HG02623 (cell line): Measurements from ENCODE around the gene ARID1B.

ENCODE experiments used
- ATAC-seq: cut with Tn5 transposase; IDR thresholded peaks from one replicate; pipeline ENCODE4 v1.9.1; 2021; ENCODE audit warnings: moderate library complexity; ENCODE audit not compliant: unreplicated experiment

Gene ARID1B

DNA sequence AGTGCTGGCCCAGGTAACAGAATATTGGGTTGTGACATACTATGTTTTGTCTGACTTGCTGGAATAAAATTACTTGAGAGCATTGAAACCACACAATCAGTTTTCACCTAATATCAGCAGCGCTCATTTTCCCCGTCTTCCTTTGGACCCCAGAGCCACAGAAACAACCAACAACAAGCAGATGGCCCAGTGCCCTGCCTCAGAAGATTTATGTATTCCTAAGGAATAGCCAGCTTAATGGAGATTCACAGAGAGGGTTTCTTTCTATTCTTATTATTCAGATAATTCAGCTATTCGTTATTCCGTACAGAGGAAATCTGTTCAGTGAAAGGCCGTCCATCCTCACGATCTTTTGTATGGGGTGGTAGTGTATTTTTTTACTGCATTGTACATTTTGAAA is 391.3 kb downstream of the ARID1B start:
- no peak for ATAC-seq

DNA sequence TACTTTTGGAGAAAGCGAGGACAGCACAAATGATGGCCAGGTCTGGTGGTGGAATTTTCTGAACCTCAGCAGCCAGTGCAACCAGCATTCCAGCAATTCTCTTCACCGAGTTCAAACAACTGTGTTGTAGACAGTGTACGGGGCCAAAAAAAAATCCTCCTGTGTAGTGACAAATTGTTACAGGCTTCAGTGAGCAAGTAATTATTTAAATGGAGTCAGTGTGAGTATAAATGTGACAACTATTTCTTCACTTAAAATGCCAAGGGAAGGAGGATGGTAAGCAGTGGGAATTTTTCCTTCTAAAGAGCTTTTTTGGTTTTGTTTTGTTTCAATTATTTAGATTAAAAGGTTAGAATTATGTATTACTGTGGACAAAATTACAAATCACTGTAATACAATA is 392.0 kb downstream of the ARID1B start:
- ATAC-seq = no peak

DNA sequence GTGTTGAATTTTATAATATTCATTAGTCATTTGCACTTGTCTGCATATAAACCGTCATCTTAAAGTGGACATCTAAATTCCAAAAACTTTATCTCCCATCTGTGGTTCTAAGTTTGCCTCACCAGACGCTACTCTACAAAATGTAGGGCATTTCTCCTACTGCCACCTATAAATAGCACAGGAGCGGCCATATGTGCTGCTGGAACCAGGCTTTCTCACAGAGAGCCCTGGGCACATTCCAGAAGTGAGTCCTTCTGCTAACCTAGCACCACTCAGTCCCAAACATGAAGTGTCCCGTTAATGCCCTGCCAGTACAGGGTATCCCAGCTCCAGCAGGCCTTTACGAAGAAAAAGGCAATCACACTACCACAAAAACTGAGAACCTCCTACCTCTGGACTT is 392.5 kb downstream of the ARID1B start:
- ATAC-seq = no peak

DNA sequence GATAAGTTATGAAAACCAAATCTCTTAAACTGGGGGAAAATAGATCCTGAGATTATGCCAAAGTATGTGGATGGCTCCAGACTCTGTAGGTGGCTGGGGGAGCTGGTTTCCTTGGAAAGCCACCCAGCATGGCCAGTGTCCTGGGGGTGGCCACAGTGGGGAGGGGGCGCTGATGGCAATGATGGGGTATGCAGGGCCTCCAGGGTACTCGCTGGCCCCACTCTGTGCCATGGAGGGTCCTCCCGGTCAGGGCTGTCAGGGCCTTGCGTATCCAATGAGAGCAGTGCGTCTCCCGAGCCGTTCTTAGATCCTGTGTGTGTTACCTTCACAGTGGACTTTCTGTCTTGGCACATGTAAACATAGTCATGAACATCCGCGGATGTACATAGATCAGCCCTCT is 393.4 kb downstream of the ARID1B start:
- ATAC-seq = no peak

DNA sequence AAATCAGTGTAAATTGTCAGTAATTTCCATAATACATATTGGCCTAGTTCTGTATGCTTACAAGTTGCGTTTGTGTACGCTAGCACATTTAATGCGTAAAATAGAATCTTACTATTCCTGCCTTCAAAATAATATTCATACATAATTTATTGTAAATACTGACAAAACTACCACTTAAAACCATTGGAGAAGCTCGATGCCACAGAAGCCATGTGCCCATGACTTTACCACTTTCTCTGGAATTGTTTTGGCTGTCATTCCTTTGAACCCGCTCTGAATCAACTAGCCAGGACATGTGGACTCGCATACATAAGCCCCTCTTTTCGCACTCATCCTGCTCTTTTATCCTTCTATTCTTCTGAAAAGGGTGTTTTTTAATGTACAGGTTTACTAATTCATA is 394.6 kb downstream of the ARID1B start:
- ATAC-seq = no peak

DNA sequence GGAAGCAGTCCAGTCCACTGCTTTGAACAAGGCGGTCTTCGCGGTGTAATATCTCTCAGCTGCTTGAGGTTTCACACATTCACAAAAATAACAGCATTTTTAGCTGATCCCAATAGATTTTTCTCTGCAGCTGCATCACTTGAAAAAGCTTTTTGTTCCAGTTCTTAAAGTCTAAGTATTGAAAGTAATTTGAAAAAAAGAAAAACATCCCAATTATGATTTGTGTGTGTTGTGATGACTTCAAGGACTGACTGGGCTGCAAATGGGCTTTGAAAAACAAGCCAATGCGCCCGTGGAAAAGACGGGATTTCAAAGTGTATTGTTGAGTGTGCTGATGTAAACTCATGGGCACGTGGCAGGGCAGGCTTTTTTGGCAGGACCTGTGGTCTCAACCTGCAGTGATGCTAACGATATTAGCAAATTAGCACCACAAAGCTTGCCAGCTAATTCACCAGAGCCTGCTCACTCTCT is 395.1 kb downstream of the ARID1B start:
- no peak for ATAC-seq

DNA sequence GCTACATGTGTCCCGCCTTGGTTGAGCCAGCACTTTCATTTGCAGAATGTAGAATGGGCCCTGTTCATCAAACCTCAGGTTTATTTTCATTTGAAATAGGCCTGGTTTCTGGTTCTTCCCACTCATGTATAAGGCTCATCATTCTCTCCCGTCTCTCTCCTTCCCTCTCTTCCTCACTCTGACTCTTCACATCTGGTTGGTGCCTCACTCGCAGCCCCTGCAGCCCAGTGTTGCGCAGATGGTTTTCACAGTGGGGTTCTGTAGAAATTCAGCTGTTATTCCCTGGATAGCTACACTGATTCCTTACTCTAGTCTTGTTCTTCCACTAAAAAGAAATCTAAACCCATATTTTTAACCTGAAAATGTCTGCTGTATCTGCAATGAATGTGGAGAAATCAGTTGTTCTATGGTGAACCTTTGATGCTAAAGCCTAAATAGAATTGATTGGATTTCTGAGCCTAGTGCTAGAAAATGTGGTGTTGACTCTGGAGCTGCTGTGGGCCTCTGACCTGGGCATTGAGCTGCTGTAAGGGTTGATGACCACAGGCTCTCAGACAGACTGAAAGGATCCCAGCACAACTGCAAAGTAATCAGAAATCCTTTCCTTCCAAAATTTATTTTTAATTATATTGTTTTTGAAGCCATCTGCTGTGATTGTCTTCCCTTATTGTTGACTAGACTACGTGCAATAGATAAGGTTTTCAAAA is 395.8 kb downstream of the ARID1B start:
- no peak for ATAC-seq

DNA sequence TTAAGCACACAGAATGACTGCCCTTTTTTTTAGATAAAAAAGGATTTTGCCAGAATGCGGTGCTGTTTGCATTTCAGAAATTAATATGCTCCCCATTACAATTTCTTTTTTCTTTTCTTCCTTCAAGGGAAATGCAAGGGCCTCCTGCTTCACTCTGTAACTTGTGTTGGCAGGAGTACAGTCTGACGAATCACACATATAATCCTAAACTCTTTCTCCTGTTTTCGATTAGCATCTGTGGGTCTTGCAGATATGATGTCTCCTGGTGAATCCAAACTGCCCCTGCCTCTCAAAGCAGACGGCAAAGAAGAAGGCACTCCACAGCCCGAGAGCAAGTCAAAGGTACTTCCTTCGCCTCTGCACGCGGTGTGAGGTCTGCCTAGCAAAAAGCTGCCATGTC is 396.6 kb downstream of the ARID1B start:
- no peak for ATAC-seq

DNA sequence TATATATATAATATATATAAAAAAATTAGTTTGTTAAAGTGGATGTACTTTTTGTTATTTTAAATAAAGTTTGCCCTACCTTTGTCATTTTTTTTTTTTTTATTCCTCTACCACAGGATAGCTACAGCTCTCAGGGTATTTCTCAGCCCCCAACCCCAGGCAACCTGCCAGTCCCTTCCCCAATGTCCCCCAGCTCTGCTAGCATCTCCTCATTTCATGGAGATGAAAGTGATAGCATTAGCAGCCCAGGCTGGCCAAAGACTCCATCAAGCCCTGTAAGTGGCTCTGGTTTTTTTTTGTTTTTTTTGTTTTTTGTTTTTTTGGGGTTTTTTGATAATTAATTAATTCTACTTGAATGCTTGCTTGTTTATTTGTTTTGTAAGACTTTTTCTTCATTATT is 397.6 kb downstream of the ARID1B start:
- ATAC-seq = no peak

DNA sequence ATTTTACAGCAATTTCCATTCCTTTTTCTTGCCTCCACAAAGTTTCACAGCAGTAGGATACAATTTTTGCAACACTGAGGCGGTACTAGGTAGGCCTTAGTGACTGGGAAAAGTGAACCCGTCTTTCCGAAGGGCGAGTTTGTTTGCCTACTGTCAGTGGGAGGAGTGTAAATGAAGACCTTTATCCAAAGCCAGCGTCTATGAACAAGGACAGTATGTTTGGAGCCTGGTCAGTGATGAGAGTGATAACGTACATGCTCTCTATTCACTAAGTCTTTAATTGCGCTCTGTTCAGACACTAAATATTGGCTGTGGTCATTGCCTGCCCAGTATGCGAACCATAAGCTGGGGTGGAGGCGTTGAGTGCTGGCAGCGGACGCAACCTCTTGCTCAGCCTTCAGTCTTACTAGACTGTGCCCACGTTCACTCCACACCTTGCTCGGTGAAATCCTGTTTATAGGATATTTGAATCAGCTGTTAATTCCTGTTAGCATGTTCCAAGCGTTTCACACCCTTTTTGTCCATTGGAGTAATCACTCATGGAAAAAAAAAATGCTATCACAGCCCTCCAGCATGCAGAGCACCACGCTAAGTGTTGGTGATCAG is 400.7 kb downstream of the ARID1B start:
- ATAC-seq = no peak

DNA sequence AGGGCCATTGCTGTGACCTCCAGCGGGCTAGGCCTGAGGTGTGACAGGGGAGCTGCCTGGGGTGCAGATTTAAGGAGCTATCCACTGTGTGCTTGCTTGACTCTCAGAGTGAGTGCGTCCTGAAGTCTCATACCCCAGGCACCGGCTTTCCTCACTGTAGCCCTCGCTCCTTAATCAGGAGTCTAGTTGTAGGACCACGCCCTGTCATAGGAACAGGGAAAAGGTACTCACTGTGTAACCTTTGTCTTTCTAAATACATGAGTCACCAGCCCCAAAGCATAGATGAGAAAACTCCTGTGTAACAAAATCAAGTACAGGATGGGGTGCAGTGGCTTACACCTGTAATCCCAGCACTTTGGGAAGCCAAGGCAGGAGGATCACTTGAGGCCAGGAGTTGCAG is 404.5 kb downstream of the ARID1B start:
- no peak for ATAC-seq

DNA sequence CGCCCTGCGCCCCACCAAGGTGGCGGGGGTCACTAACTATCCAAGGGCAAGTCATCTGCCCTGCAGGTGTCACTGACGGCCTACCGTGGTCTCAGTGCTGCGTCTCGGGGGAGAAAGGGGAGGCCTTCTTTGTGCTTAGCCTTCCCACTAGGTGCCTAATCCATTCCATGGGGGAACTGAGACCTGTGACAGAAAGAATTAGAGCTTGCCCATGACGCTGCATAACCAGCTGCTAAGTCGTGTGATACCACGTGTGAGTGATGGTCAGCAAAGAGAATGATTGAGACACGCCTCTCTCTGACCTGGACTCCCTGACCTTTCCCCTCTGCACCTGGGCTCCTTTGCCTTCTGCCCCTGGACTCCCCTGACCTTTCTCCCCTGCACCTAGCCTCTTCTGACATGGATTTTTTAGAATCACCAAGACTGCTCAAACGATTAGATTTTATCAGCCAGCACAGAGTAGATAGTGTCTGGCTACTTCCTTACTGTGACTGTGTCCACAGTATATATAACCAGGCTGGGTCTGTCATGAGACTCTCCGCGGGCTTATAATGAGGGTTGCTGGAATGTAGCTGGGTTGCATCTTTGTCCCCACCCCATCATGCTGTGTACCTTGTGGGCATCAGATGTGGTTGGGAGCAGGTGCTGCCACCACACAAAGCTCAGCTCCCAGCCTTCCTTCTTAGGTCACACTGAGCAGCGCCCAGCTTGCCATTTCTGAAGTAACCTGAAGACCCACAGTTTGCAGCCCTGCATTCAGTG is 405.5 kb downstream of the ARID1B start:
- ATAC-seq = no peak

DNA sequence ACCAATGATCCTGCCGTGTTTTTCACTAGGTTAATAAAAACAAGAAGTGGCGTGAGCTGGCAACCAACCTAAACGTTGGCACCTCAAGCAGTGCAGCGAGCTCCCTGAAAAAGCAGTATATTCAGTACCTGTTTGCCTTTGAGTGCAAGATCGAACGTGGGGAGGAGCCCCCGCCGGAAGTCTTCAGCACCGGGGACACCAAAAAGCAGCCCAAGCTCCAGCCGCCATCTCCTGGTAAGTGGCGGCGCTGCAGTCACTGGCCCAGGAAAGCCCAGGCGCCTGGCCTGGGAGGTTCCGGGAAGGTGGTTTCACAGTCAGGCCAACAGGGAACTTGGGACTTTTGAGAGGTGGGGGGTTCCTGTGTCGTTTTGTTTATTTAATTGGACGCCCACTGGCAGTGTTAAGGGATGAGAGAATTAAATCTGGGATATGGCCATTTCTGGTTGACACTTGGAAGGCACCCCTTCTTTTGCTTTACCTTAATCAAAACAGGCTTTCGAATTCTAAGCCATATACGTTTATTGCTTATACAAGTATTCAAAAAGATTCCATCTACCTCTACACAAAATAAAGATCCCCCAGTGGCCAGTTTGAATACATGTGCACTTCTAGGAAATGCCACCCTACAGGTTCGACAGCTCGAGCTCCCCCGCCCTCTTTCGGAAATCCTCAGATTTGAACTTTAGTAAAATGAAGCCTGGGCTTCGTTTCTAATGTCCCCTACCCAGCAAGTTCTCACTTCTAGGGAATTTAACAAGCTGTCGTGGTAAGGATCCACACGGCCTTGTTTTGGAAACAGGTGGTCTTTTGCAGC is 407.2 kb downstream of the ARID1B start:
- ATAC-seq = no peak

DNA sequence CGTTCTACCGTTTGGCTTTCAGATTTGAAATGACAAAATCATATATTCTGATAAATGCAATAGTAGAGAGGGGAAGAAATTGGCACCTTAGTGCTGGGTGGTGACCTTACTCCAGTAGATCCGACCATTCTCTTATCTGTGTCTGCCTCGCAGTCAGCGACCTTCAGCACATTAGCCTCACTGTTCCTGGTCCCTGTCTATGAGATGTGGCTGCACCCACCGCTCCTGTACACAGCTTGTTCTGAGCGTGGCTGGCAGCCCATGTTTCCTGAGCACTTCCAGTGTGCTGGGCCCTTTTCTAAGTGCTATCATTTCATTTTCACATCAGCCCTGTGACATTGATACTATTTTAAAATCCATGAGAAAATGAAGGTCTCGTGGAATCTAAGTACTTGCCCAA is 408.0 kb downstream of the ARID1B start:
- no peak for ATAC-seq

DNA sequence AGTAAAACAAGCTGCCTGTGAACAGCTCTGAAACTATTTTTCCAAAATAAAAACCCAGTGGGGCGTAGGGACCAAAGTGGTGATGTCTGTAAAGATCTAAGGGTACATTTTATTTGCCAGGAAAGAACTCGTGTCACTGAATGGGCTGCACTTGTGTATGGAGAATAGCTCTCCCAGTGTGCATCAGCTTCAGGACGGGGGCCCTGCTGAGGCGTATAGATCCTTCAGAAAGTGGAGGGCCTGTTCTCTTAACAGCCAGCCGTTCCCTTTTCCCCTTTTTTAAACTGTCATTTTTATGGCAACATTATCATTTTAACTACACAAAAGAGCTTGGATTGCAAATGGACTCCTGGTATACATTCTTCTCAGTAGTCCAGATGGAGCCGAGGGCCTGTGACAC is 408.8 kb downstream of the ARID1B start:
- no peak for ATAC-seq

DNA sequence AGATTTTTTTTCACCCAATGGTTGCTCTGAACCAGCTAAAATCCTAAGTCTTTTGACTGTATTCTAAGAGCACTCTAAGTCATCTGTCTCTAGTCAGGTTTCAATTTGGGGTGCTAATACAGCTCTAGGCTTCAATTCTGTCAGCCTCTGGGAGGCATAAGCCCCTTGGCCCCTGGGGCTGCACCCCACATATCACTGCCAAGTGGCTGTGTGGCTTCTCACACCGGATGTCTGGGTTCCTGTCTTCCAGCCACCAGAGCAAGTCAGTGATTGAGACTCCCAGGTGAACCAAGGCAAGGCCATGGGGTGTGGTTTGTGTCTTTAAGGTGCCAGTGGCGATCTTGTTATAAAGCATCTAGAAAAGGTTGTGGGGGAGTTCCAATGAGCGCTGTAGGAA is 409.6 kb downstream of the ARID1B start:
- no peak for ATAC-seq

DNA sequence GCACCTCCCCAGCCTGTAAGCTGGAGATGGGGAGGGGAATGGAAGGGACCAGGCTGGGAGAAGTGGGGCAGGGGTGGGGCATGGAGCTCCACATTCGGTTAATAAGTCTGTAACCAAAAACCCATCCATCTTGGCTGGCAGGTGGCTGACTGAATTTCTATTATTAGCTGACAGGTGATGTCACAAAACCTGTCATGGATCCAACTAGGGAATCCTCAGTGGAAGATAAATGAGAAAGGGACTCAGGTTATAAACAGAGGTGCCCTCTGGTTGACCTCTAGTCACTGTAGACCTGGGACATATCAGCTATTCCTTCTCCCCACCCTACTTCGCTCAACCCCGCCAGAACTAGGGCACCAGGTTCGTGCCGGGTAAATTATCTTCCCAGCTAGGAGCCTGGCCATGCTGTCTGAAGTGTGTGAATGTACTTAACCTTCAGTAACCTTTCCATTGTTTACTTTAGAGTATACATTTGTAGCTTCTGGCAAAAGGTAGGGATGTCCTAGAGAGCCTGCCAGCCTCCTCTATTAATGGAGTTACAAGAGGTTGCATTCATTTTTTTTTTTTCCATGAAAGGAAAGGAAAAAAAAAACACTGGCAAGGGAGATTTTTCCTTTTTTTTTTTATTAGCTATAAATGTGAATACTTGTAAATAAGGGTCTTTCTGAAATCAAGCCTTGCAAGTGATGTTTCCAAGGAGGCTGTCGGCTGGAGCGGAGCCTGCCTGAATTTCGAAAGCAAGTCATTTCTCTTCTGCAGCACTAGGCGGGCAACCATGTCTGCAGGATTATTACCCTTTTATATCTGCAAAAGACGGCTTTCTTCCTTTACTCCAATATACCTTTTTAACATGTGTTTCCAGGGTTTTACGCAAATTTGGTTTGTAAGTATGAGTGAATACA is 410.3 kb downstream of the ARID1B start:
- no peak for ATAC-seq

DNA sequence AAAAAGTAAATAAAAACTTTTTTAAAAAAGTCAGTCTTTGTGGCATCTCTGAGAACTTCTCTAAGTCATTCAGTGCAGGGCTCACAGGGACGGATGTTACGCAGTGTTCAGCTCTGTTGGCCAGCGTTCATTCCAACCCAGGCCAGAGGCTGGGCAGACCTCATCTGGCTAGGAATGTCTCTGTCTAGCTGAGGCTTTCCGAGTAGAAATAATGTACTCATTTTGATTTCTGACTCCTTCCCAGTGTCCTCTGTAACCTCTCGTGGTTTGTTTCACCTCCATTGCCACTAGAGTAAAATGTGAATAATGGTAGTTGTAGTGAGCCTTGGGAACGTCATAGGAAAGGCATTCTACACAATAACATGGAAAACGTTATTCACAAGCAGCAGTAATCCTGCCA is 411.0 kb downstream of the ARID1B start:
- no peak for ATAC-seq

DNA sequence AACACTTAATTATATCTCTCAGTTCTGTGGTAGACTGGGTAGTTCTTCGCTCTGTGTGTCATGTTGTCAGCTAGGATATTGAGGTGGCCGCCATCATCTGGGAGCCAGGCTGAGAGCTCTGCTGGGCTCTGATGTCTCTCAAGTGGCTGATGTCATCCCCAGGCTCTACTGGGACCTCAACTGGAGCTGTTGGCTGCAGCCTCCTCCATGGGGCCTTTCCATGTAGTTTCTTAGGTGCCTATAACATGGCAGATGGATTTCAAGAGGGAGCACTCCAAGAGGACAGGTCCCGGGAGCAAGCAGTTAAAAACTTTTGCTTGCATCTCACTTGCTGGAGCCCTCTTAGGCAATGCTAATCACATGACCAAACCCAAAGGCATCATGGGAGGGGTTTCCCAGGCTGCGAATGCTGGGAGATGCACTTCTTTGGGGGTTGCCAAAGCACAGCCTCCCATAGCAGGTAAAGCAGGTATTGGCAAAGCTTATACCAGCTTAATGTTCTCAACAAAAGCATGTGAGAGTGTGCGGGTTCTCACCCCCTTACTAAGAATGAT is 416.3 kb downstream of the ARID1B start:
- no peak for ATAC-seq

DNA sequence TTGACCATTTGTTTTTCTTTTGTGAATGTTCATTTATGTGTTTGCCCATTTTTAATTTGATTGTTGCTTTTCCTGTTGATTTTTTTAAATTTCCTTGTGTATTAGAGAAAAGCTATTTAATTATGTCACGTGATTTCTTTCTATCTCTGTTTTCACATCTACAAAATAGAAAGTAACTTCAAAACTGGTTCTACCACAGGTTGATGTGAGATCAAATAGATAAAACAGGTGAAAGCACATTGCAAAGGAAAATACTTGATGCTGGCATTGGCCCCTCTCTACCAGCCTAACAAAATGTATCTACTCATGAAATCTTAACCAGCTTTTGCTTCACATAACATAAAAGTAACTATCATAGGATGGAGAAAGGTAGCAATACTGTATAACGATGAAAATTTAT is 416.9 kb downstream of the ARID1B start:
- no peak for ATAC-seq
